Endothelial cell of umbilical vein (primary cell): Measurements from ENCODE around the gene PHC2. TPM values are rescaled to one million over a fixed set of nuclear protein-coding genes. Genes with fewer than 3 reads are reported as not detected.

ENCODE experiments used
- BruUV-seq: library from RNA; stranded (reverse); fragments of 400-500 nt; replicated peaks from 2 replicates; lab custom pipeline; 2021; lab: Mats Ljungman, UMichigan
- CTCF ChIA-PET: fragments of 300-600, 350-600 bp; sonication (Branson Sonifier 250); formaldehyde crosslinking; loops from one replicate; lab custom pipeline; 2021; ENCODE audit warnings: antibody characterized with exemption, inconsistent platforms; lab: Charles Lee
- POLR2A ChIA-PET: fragments of 300-600, 350-600 bp; sonication (Branson Sonifier 250); formaldehyde crosslinking; loops from one replicate; lab custom pipeline; 2021; ENCODE audit warnings: antibody characterized with exemption, inconsistent platforms; lab: Charles Lee
- DNase-seq: peaks from one replicate; pipeline ENCODE4 v3.0.0-alpha.2; 2011; ENCODE audit warnings: low read depth, low spot score
- FAIRE-seq: peaks from 2 replicates; lab custom pipeline; 2011; peaks lifted over from hg19 to GRCh38; lab: Jason Lieb, UNC
- H2AFZ ChIP-seq: 2 replicates; pipeline ENCODE4 v1.6.0; 2012; ENCODE audit warnings: low read depth, low read length, control low read depth, inconsistent platforms
- H3K27ac ChIP-seq: 2 replicates; pipeline ENCODE4 v1.5.1; 2011; ENCODE audit warnings: low read depth, mild to moderate bottlenecking, control low read depth, low read length, moderate library complexity; ENCODE audit not compliant: insufficient read depth
- H3K27me3 ChIP-seq, 2 experiments: 2 replicates each; pipeline versions ENCODE4 v1.6.0 to v1.6.1; 2011; ENCODE audit warnings: low read length in 2 of 2, mixed read lengths in 1 of 2; ENCODE audit not compliant: control insufficient read depth in 2 of 2, insufficient read depth in 2 of 2
- H3K36me3 ChIP-seq, 2 experiments: 2 replicates in 1 of 2; 3 replicates in 1 of 2; pipeline ENCODE4 v1.5.1; 2011; ENCODE audit warnings: low read length in 2 of 2, mild to moderate bottlenecking in 1 of 2, moderate library complexity in 1 of 2; ENCODE audit not compliant: control insufficient read depth in 2 of 2, insufficient read depth in 2 of 2; ENCODE audit errors: extremely low read depth in 1 of 2
- H3K4me1 ChIP-seq: 3 replicates; pipeline ENCODE4 v1.5.1; 2011; ENCODE audit warnings: mild to moderate bottlenecking, low read length; ENCODE audit not compliant: control insufficient read depth, insufficient read depth; ENCODE audit errors: extremely low read depth
- H3K4me2 ChIP-seq: 2 replicates; pipeline ENCODE4 v1.6.1; 2011; ENCODE audit warnings: low read length, control low read depth, mixed read lengths; ENCODE audit not compliant: insufficient read depth
- H3K4me3 ChIP-seq, 3 experiments: fragments of 200-600 bp in 1 of 3; sonication (generic), shearing (Covaris generic) in 1 of 3; replicated peaks in 1 of 3; 2 replicates each; pipeline ENCODE4 v1.5.1; 2011 to 2016; ENCODE audit warnings: control low read depth in 3 of 3, low read length in 3 of 3, mild to moderate bottlenecking in 2 of 3, inconsistent platforms in 1 of 3, low read depth in 1 of 3, moderate library complexity in 1 of 3; ENCODE audit not compliant: insufficient read depth in 1 of 3
- H3K79me2 ChIP-seq: 2 replicates; pipeline ENCODE4 v1.6.0; 2012; ENCODE audit warnings: low read length, inconsistent platforms; ENCODE audit not compliant: control insufficient read depth, insufficient read depth
- H3K9ac ChIP-seq: replicated peaks from 2 replicates; pipeline ENCODE3; 2011; ENCODE audit warnings: low read length, control low read depth; ENCODE audit not compliant: insufficient read depth; ENCODE audit errors: extremely low read depth
- H3K9me1 ChIP-seq: replicated peaks from 3 replicates; pipeline ENCODE4 v1.6.0; 2011; ENCODE audit warnings: mild to moderate bottlenecking, low read length; ENCODE audit not compliant: control insufficient read depth, insufficient read depth; ENCODE audit errors: extremely low read depth
- H3K9me3 ChIP-seq: replicated peaks from 2 replicates; pipeline ENCODE4 v1.5.1; 2012; ENCODE audit warnings: low read length, inconsistent platforms; ENCODE audit not compliant: control insufficient read depth, insufficient read depth
- H4K20me1 ChIP-seq: replicated peaks from 2 replicates; pipeline ENCODE3; 2011; ENCODE audit warnings: mild to moderate bottlenecking, low read length; ENCODE audit not compliant: control insufficient read depth, insufficient read depth; ENCODE audit errors: extremely low read depth
- EZH2 ChIP-seq: IDR thresholded peaks from 2 replicates; pipeline ENCODE4 v1.6.1; 2012; ENCODE audit warnings: borderline replicate concordance, low read depth, mild to moderate bottlenecking, moderate library complexity, low read length, inconsistent platforms; ENCODE audit not compliant: severe bottlenecking
- FOS ChIP-seq: IDR thresholded peaks from 2 replicates; pipeline ENCODE4 v1.6.1; 2011; ENCODE audit warnings: mild to moderate bottlenecking, low read length, moderate library complexity, borderline replicate concordance; ENCODE audit not compliant: insufficient read depth
- GATA2 ChIP-seq: IDR thresholded peaks from 2 replicates; pipeline ENCODE4 v1.7.0; 2011; ENCODE audit warnings: low read depth, mild to moderate bottlenecking, moderate library complexity, mixed read lengths, low read length; ENCODE audit not compliant: insufficient read length, insufficient read depth
- JUN ChIP-seq: IDR thresholded peaks from 2 replicates; pipeline ENCODE4 v1.6.1; 2011; ENCODE audit warnings: borderline replicate concordance, low read depth; ENCODE audit not compliant: insufficient read length, insufficient read depth
- MYC ChIP-seq: IDR thresholded peaks from one replicate; pipeline ENCODE4 v1.6.1; 2011; ENCODE audit warnings: mild to moderate bottlenecking, low read depth, low read length
- POLR2A ChIP-seq: IDR thresholded peaks from 2 replicates; pipeline ENCODE4 v1.6.1; 2012; ENCODE audit warnings: low read depth, mild to moderate bottlenecking, control low read depth, low read length
- POLR2AphosphoS5 ChIP-seq: IDR thresholded peaks from 2 replicates; pipeline ENCODE4 v1.6.1; 2012; ENCODE audit warnings: low read depth, mild to moderate bottlenecking, control low read depth, low read length, moderate library complexity; ENCODE audit not compliant: insufficient read depth
- dilution Hi-C: fragments of 300-500 bp; cut with MboI; formaldehyde crosslinking; loops from one replicate; pipeline ENCODE4 v1.15.0; 2019; ENCODE audit warnings: low sequenced_read_pairs; ENCODE audit not compliant: extremely low pct_ligation_motif_present
- intact Hi-C: fragments of 100-400 bp; cut with micrococcal nuclease; formaldehyde crosslinking; loops from one replicate; pipeline ENCODE4 v1.10.0; 2022
- polyA plus RNA-seq, 4 experiments: library from polyadenylated mRNA; depleted of rRNA in 3 of 4; stranded (reverse) in 3 of 4; unstranded in 1 of 4; fragments of >200 nt; gene quantifications; 2 replicates each; pipeline versions ENCODE4 v1.2.1 to v1.2.3, GENCODE V29; 2011 to 2012; ENCODE audit warnings: missing spikeins in 1 of 4
- total RNA-seq: library from RNA; stranded (reverse); gene quantifications from 2 replicates; pipeline ENCODE4 v1.2.3, GENCODE V29; 2021
- TF ChIP-seq, protein P1 (sequence below): IDR thresholded peaks from 2 replicates; pipeline ENCODE4 v1.6.1; 2011; ENCODE audit not compliant: insufficient read depth, insufficient read length
- TF ChIP-seq, protein P2 (sequence below), 2 donors: IDR thresholded peaks; 1 replicate in 1 of 2; 2 replicates in 1 of 2; pipeline ENCODE4 v1.5.1; 2011; ENCODE audit warnings: low read length in 2 of 2, mild to moderate bottlenecking in 2 of 2, moderate library complexity in 2 of 2, control low read depth in 1 of 2, inconsistent platforms in 1 of 2, low read depth in 1 of 2; ENCODE audit not compliant: insufficient read depth in 1 of 2; ENCODE audit errors: extremely low read depth in 1 of 2

PHC2 gene
- total and polyA plus RNA-seq, 2 donors (not counting 3 experiments of a cell fraction or from before 2014, with no cell fraction given): 65.6 to 79.0 TPM

DNA sequence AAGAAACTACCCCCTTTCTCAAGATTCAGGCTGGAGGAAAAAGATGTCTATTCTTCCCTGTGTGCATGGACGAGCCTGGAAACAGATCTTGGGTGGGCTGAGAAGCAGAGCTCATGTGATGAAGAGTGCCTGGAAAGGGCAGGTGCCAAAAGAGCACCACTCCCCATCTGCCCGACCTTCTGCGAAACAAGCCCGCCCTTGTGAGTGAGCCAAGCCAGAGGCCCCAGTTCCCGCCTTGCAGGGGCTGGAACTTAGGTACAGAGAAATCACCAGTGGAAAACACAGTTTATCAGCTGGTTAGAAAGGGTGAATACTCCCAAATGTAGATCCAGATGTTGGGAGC, 83.3 kb downstream of the PHC2 start:
- CTCF ChIA-PET: interaction anchor here (0.7 to 2.2 kb wide), 6 partner anchors 9 to 124 kb away, joined by 3 to 7 read pairs (median 3); partner anchors contain the start of gene A3GALT2
- Histone ChIP-seq H2AFZ (no peak overlapping the region), H3K9me1 (no peaks in the 10 kb centered on the region), H3K4me1 (peaks cover 54% of the 10 kb centered on the region), H3K27me3 (no peaks in the 10 kb centered on the region), H3K79me2 (peaks cover 65% of the 10 kb centered on the region), H4K20me1 (peaks cover 2% of the 10 kb centered on the region), H3K9me3 (no peaks in the 10 kb centered on the region), H3K36me3 (no peaks in the 10 kb centered on the region), H3K4me3 (peak overlapping the region; percentile 3 to 95 (median 74)), H3K27ac (peak overlapping the region; percentile 94), H3K9ac (peak overlapping the region; percentile 84), H3K4me2 (peak overlapping the region; percentile 94)
- TF ChIP-seq, protein P1, sequence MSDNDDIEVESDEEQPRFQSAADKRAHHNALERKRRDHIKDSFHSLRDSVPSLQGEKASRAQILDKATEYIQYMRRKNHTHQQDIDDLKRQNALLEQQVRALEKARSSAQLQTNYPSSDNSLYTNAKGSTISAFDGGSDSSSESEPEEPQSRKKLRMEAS: no peak
- no peak for TF ChIP-seq EZH2
- TF ChIP-seq FOS: no peak
- TF ChIP-seq POLR2AphosphoS5: no peak
- no peak for TF ChIP-seq POLR2A
- TF ChIP-seq, protein P2, sequence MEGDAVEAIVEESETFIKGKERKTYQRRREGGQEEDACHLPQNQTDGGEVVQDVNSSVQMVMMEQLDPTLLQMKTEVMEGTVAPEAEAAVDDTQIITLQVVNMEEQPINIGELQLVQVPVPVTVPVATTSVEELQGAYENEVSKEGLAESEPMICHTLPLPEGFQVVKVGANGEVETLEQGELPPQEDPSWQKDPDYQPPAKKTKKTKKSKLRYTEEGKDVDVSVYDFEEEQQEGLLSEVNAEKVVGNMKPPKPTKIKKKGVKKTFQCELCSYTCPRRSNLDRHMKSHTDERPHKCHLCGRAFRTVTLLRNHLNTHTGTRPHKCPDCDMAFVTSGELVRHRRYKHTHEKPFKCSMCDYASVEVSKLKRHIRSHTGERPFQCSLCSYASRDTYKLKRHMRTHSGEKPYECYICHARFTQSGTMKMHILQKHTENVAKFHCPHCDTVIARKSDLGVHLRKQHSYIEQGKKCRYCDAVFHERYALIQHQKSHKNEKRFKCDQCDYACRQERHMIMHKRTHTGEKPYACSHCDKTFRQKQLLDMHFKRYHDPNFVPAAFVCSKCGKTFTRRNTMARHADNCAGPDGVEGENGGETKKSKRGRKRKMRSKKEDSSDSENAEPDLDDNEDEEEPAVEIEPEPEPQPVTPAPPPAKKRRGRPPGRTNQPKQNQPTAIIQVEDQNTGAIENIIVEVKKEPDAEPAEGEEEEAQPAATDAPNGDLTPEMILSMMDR (IDR thresholded peaks at IDR 0.05; ENCODE audit: extremely low read depth in 1 of 2, insufficient read depth in 1 of 2, low read depth in 1 of 2, low read length in 2 of 2): no peak
- no peak for TF ChIP-seq MYC
- no peak for TF ChIP-seq GATA2
- no peak for TF ChIP-seq JUN
- FAIRE-seq: peak; percentile 50
- intact Hi-C loops: loop anchor here (1.0 kb wide), 1 partner anchor 125 kb away; the partner anchor contains the start of gene ZSCAN20
- peak; percentile 48 for DNase-seq
- no TSS peak for BruUV-seq
- dilution Hi-C loops: no loop called here
- POLR2A ChIA-PET: interaction anchor here (1.3 to 1.6 kb wide), 2 partner anchors 9 to 52 kb away, joined by 3 to 5 read pairs; no protein-coding TSS in a partner anchor
